Activated CD4-positive, alpha-beta memory T cell treated with anti-CD3 and anti-CD28 coated beads for 36 hours (primary cell): ENCODE data around the gene PTHLH. TPM values are rescaled to one million over a fixed set of nuclear protein-coding genes. Genes with fewer than 3 reads are reported as not detected.
A peak's percentile ranks its signal among the peaks of the same experiment; 100 is the strongest.

Experiments used
- CTCF ChIA-PET: fragments of 350-600 bp; sonication (Branson Sonifier 250); formaldehyde crosslinking; loops from one replicate; lab custom pipeline; 2021; ENCODE audit warnings: antibody characterized with exemption, inconsistent platforms; lab: Charles Lee
- POLR2A ChIA-PET: fragments of 350-600 bp; sonication (Branson Sonifier 250); formaldehyde crosslinking; loops from one replicate; lab custom pipeline; 2021; ENCODE audit warnings: antibody characterized with exemption; lab: Charles Lee
- DNase-seq: peaks from one replicate; pipeline ENCODE4 v3.0.0-alpha.2; 2020
- H3K27ac Mint-ChIP-seq: one replicate; pipeline ENCODE4 v1.8.0; 2021; ENCODE audit warnings: mixed read lengths
- H3K27me3 Mint-ChIP-seq: one replicate; pipeline ENCODE4 v1.8.0; 2021; ENCODE audit warnings: mixed read lengths
- H3K36me3 Mint-ChIP-seq: one replicate; pipeline ENCODE4 v1.8.0; 2021; ENCODE audit warnings: mixed read lengths
- H3K4me1 Mint-ChIP-seq: one replicate; pipeline ENCODE4 v1.8.0; 2021; ENCODE audit warnings: low read depth, mixed read lengths
- H3K4me3 Mint-ChIP-seq: one replicate; pipeline ENCODE4 v1.8.0; 2021; ENCODE audit warnings: mild to moderate bottlenecking, mixed read lengths
- H3K9me3 Mint-ChIP-seq: one replicate; pipeline ENCODE4 v1.8.0; 2021; ENCODE audit warnings: mixed read lengths
- intact Hi-C: fragments of 100-400 bp; cut with micrococcal nuclease; formaldehyde crosslinking; loops from one replicate; pipeline ENCODE4 v1.15.1; 2023
- total RNA-seq, 2 experiments: library from RNA; stranded (reverse); gene quantifications; one replicate each; pipeline ENCODE4 v1.2.3, GENCODE V29; 2021

PTHLH gene
- total RNA-seq, 2 experiments from 2014 or later: 0.12 TPM; not detected in 1

DNA sequence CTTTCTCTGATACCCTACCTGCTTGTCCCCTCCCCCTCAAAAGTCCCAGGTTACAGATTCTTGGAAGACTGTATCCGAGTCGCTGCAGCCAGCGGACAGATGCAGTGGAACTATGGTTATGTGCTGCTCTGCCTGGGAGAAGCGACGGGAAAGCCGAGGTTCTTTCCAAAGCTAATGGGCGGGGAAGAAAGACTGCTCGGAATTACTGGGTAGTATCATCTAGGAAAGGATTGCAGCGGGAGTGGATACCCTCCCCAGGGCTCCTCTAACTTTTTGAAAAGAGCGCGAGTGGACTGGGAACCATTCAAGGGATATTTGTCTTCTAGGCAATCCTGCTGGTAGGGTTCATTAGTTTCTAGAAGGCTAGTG is 1.4 kb downstream of the PTHLH start:
- Mint-ChIP-seq H3K27ac (no peak overlapping the region), H3K4me3 (peak overlapping the region; percentile 23), H3K36me3 (no peaks in the 10 kb centered on the region), H3K9me3 (no peaks in the 10 kb centered on the region), H3K27me3 (peaks cover 80% of the 10 kb centered on the region), H3K4me1 (peaks cover 32% of the 10 kb centered on the region)
- DNase-seq: no peak
- CTCF ChIA-PET: interaction anchor here (1.8 kb wide), 1 partner anchor 278 kb away, joined by 4 read pairs; no protein-coding TSS in a partner anchor
- POLR2A ChIA-PET: no interaction called here
- intact Hi-C loops: loop anchor here (5.0 to 10.0 kb wide), 2 partner anchors 96 to 204 kb away; no protein-coding TSS in a partner anchor

GRCh38 chr12:27970401-27971120 is 2.0 kb downstream of the PTHLH start:
- Mint-ChIP-seq H3K36me3 (no peaks in the 10 kb centered on the region), H3K4me1 (peaks cover 30% of the 10 kb centered on the region), H3K9me3 (no peaks in the 10 kb centered on the region), H3K27me3 (peaks cover 78% of the 10 kb centered on the region), H3K27ac (no peak overlapping the region), H3K4me3 (peak overlapping the region; percentile 23)
- no peak for DNase-seq
- ChIA-PET CTCF (interaction anchor here (0.8 to 1.8 kb wide), 6 partner anchors 18 to 566 kb away, joined by 3 to 4 read pairs (median 3); no protein-coding TSS in a partner anchor), POLR2A (no interaction called here)
- intact Hi-C loops: loop anchor here (5.0 to 10.0 kb wide), 2 partner anchors 97 to 204 kb away; no protein-coding TSS in a partner anchor

DNA sequence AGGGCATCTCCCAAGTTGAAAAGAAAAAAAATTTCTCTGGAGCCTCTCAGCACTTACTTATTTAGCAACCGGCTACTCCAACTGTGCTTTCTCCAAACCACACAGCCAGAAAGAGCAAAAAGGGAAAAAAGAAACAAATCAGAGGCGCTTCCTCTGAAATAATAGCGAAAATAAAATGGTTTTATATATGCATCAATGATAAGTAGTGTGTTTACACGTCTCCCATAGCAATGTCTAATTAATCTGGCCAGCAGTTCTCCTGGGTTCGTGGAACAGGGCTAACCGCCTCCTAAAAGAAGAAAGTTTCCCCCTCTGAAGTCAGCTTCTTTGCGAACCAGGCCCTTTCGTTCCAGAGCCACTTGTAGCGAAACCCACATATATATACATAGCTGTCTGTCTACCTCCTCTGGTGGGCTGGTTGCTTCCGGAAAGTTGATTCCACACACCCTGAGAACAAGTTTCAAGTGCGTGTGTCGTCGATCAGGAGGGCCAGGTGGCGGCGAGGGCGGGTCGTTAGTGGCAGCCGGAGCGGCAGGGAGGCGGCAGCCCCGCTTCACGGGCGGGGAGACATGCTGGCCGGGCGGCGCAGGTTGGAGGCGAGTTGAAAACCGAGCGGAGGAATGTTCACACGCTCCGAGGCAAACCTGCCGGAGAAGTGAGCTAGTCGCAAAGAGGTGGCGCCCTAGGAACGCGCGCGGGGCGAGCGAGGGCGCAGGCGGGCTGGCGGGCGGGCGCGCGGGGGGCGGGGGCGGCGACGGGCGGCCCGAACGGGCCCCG is 2.7 kb downstream of the PTHLH start:
- H3K9me3 Mint-ChIP-seq: no peaks in the 10 kb centered on the region
- ChIA-PET CTCF (interaction anchor here (0.8 to 1.8 kb wide), 6 partner anchors 19 to 567 kb away, joined by 3 to 4 read pairs (median 3); no protein-coding TSS in a partner anchor), POLR2A (no interaction called here)
- intact Hi-C loops: loop anchor here (5.0 to 10.0 kb wide), 2 partner anchors 97 to 205 kb away; no protein-coding TSS in a partner anchor
- DNase-seq: peak; percentile 70
- no peak overlapping the region for H3K27ac Mint-ChIP-seq
- H3K36me3 Mint-ChIP-seq: no peaks in the 10 kb centered on the region
- peak overlapping the region; percentile 75 for H3K4me3 Mint-ChIP-seq
- peaks cover 28% of the 10 kb centered on the region for H3K4me1 Mint-ChIP-seq
- peaks cover 78% of the 10 kb centered on the region for H3K27me3 Mint-ChIP-seq

- intact Hi-C loops: no loop called here
- H3K27me3 Mint-ChIP-seq: peaks cover 75% of the 10 kb centered on the region
- no peak overlapping the region for H3K27ac Mint-ChIP-seq
- H3K9me3 Mint-ChIP-seq: no peaks in the 10 kb centered on the region
- peaks cover 28% of the 10 kb centered on the region for H3K4me1 Mint-ChIP-seq
- H3K36me3 Mint-ChIP-seq: no peaks in the 10 kb centered on the region
- DNase-seq: no peak
- peak overlapping the region; percentile 75 for H3K4me3 Mint-ChIP-seq
- ChIA-PET POLR2A (no interaction called here), CTCF (interaction anchor here (1.2 to 1.8 kb wide), 2 partner anchors 20 to 280 kb away, joined by 3 to 4 read pairs; no protein-coding TSS in a partner anchor)
Measured at GRCh38 chr12:27968972-27969623, 3.4 kb downstream of the PTHLH start.

- Mint-ChIP-seq H3K4me1 (peaks cover 28% of the 10 kb centered on the region), H3K27me3 (peaks cover 76% of the 10 kb centered on the region), H3K4me3 (no peak overlapping the region), H3K27ac (no peak overlapping the region), H3K9me3 (no peaks in the 10 kb centered on the region), H3K36me3 (no peaks in the 10 kb centered on the region)
- intact Hi-C loops: no loop called here
- POLR2A ChIA-PET: no interaction called here
- no peak for DNase-seq
- CTCF ChIA-PET: interaction anchor here (1.0 kb wide), 1 partner anchor 234 kb away, joined by 5 read pairs; no protein-coding TSS in a partner anchor
Measured at GRCh38 chr12:27967551-27968054, 4.9 kb downstream of the PTHLH start.

DNA sequence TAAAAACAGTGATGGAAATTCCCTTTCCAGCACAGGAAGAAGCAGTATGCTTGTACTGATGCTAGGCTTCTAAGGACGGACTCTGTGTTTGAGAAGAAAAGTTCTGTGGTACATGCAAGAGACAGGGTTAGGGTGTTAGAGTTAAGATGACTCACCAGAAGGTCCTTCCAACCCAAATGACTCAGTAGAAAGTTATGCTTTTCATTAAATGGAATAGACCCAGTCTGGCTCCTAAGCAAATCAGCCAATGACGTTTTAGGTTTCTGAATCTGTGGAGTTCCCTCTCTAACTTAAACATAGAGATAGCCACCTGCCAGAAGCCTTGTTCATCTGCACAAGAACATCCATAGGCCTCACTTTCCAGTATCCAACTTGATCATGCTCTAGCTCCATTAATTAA is 5.7 kb downstream of the PTHLH start:
- intact Hi-C loops: no loop called here
- ChIA-PET POLR2A (no interaction called here), CTCF (interaction anchor here (1.0 kb wide), 1 partner anchor 233 kb away, joined by 5 read pairs; no protein-coding TSS in a partner anchor)
- Mint-ChIP-seq H3K4me3 (no peak overlapping the region), H3K27ac (no peak overlapping the region), H3K27me3 (peaks cover 72% of the 10 kb centered on the region), H3K9me3 (no peaks in the 10 kb centered on the region), H3K4me1 (peaks cover 28% of the 10 kb centered on the region), H3K36me3 (no peaks in the 10 kb centered on the region)
- DNase-seq: no peak

DNA sequence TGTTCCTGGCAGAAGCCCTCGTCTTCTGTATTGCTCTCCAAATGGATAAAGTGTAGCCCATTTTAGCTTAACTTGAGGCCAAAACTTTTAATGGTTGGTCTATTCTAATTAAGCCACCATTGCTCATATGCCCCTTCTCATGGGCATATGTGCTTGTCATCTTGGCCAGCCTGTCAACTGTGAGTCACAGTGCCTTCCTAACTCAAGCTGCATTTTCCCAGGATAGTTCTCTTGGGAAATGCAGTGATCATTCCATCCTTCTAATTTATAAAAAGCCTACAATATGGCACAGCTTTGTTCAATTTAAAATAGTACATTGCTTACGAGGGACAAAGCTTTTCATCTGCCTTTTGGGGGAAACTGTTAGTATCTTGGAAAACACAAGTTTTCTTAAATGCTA is 6.6 kb downstream of the PTHLH start:
- CTCF ChIA-PET: no interaction called here
- POLR2A ChIA-PET: no interaction called here

GRCh38 chr12:27965411-27965810 is 7.1 kb downstream of the PTHLH start:
- Mint-ChIP-seq H3K4me3 (no peak overlapping the region), H3K27me3 (peaks cover 66% of the 10 kb centered on the region), H3K36me3 (no peaks in the 10 kb centered on the region), H3K9me3 (no peaks in the 10 kb centered on the region), H3K27ac (no peak overlapping the region), H3K4me1 (peaks cover 19% of the 10 kb centered on the region)
- intact Hi-C loops: no loop called here
- no peak for DNase-seq
- ChIA-PET POLR2A (no interaction called here), CTCF (no interaction called here)

More for the DNA sequence above, 6.6 kb downstream of the PTHLH start:
- Mint-ChIP-seq H3K4me3 (no peak overlapping the region), H3K4me1 (peaks cover 23% of the 10 kb centered on the region), H3K9me3 (no peaks in the 10 kb centered on the region), H3K27me3 (peaks cover 66% of the 10 kb centered on the region), H3K36me3 (no peaks in the 10 kb centered on the region), H3K27ac (no peak overlapping the region)
- no peak for DNase-seq
- intact Hi-C loops: no loop called here

DNA sequence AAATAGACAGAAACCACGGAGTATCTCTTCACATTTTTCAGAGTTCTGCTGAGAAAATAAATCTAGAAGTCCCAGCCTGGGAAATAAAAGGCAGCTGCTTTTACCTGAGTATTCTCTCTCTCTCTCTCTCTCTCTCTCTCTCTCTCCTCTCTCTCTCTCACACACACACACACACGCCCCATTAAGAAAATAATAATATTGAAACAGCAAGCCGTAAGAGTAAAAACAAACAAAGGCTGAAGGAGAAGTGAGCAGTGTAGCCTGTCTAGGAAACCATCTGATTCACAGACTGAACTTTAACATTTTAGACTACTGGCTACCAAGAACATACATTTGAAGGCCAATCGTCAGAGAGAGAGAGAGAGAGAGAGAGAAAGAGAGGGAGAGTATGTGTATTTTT is 8.4 kb downstream of the PTHLH start:
- H3K27me3 Mint-ChIP-seq: peaks cover 66% of the 10 kb centered on the region
- intact Hi-C loops: no loop called here
- CTCF ChIA-PET: no interaction called here
- POLR2A ChIA-PET: no interaction called here
- no peak for DNase-seq
- H3K36me3 Mint-ChIP-seq: no peaks in the 10 kb centered on the region
- H3K4me1 Mint-ChIP-seq: peaks cover 11% of the 10 kb centered on the region
- no peaks in the 10 kb centered on the region for H3K9me3 Mint-ChIP-seq
- H3K4me3 Mint-ChIP-seq: no peak overlapping the region
- no peak overlapping the region for H3K27ac Mint-ChIP-seq

DNA sequence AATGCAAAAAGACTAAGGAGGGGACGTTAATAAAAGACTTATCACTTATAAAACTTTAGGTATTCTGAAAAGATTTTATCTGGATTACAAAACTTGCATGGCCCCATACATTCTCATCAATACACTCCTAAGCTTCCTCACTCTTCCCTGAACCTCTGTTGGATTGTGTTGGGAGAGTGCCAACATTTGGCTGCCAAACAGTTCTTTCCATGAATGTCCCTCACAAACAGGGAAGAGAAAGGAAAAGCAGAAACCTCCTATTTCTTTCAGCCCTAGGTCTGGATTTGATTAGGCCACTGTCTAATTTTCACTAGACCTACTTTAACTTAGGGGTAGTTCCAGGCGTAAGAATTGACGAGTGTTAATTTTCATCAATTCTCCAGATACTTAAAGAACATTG is 11.7 kb downstream of the PTHLH start:
- no peak overlapping the region for H3K4me3 Mint-ChIP-seq
- H3K9me3 Mint-ChIP-seq: no peaks in the 10 kb centered on the region
- H3K27ac Mint-ChIP-seq: no peak overlapping the region
- peaks cover 47% of the 10 kb centered on the region for H3K27me3 Mint-ChIP-seq
- no peaks in the 10 kb centered on the region for H3K4me1 Mint-ChIP-seq
- DNase-seq: no peak
- intact Hi-C loops: no loop called here
- ChIA-PET POLR2A (no interaction called here), CTCF (no interaction called here)
- no peaks in the 10 kb centered on the region for H3K36me3 Mint-ChIP-seq

DNA sequence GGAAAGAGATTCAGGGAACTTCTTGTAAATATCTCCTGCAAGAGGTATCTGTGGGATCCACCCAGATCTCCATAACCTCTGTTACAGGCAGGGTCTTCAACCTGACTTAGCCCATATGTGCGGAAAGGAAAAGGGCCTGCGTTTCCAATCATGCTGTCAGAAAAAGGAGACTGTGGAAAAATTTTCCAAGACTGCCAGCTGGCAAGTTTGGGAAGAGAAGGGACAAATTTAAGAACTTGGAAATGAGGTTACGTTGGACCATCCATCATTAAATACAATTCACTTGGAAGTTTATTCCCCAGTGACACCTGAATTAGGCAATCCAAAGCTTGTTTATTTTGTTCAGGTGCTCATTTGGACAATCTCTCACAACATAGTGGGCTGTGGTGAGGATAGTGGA is 13.9 kb downstream of the PTHLH start:
- ChIA-PET POLR2A (no interaction called here), CTCF (no interaction called here)
- Mint-ChIP-seq H3K4me3 (no peak overlapping the region), H3K36me3 (no peaks in the 10 kb centered on the region), H3K27me3 (peaks cover 33% of the 10 kb centered on the region), H3K4me1 (no peaks in the 10 kb centered on the region), H3K9me3 (no peaks in the 10 kb centered on the region), H3K27ac (no peak overlapping the region)
- DNase-seq: no peak
- intact Hi-C loops: no loop called here

DNA sequence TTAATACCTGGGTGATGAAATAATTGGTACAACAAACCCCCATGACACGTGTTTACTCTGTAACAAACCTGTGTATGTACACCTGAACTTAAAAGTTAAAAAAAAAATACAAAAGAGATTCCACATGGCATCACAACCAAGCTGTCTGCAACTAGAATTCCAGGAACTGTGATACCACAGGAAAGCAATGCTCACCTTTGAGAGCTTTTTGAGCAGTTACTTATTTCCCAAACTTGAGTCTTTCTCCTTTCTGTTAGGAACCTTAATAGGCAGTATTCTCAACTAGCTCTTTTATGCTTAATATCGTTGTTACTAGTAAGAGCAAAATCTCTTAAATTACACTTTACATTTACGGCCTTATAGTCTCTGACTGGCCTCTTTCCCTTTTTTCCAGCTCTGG is 15.2 kb downstream of the PTHLH start:
- no peak for DNase-seq
- intact Hi-C loops: no loop called here
- Mint-ChIP-seq H3K4me3 (no peak overlapping the region), H3K9me3 (no peaks in the 10 kb centered on the region), H3K36me3 (no peaks in the 10 kb centered on the region), H3K27ac (no peak overlapping the region), H3K27me3 (peaks cover 23% of the 10 kb centered on the region), H3K4me1 (no peaks in the 10 kb centered on the region)
- CTCF ChIA-PET: no interaction called here
- POLR2A ChIA-PET: no interaction called here
